MG63 (cell line): Measurements from ENCODE around the gene DNAH3. TPM values are rescaled to one million over a fixed set of nuclear protein-coding genes. Genes with fewer than 3 reads are reported as not detected.
A peak's percentile ranks its signal among the peaks of the same experiment; 100 is the strongest.
"Not testable (repeated sequence)": the region's sequence is repeated elsewhere in the genome, so short reads cannot be mapped to it uniquely, and the experiment has no call there.

ENCODE experiments used
- DNase-seq: peaks from one replicate; pipeline ENCODE4 v3.0.0-alpha.2; 2020
- H3K27me3 ChIP-seq: fragments of 250-450 bp; sonication (Bioruptor Pico); 2 replicates; pipeline ENCODE4 v1.5.1; 2020; ENCODE audit warnings: mild to moderate bottlenecking, moderate library complexity
- H3K36me3 ChIP-seq: fragments of 250-450 bp; sonication (Bioruptor Pico); 2 replicates; pipeline ENCODE4 v1.5.1; 2020; ENCODE audit warnings: mild to moderate bottlenecking, moderate library complexity
- H3K4me3 ChIP-seq: fragments of 250-450 bp; sonication (Bioruptor Pico); 2 replicates; pipeline ENCODE4 v1.5.1; 2020; ENCODE audit warnings: mild to moderate bottlenecking, moderate library complexity
- H3K9me3 ChIP-seq: fragments of 250-450 bp; sonication (Bioruptor Pico); 2 replicates; pipeline ENCODE4 v1.5.1; 2020; ENCODE audit warnings: mild to moderate bottlenecking, moderate library complexity
- total RNA-seq: library from RNA; depleted of rRNA; stranded (reverse); fragments of >200 nt; shearing (Covaris generic); gene quantifications from 2 replicates; pipeline ENCODE4 v1.2.3, GENCODE V29; 2014; ENCODE audit warnings: low replicate concordance

DNAH3 gene
- total RNA-seq, 1 experiment from 2014 or later = not detected

DNA sequence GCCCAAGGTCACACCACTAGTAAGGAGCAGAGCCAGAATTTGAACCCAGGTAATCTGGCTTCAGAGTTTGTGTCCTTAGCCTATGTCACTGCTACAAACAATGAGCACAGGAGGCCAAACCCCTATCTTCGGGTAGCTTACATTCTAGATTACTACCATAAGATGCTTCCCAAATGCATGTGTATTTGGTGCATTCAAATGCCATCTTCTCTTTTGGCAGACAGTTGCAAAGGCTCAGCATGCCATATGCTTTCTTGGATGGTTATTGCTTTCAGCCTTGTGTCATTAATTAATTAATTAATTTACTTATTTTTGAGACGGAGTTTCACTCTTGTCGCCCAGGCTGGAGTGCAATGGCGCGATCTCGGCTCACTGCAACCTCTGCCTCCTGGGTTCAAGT is 80.7 kb downstream of the DNAH3 start:
- no peak for DNase-seq
- Histone ChIP-seq H3K27me3 (no peaks in the 10 kb centered on the region), H3K36me3 (no peaks in the 10 kb centered on the region), H3K9me3 (no peaks in the 10 kb centered on the region; the same call in 1 of the 2 replicates), H3K4me3 (no peak overlapping the region)

DNA sequence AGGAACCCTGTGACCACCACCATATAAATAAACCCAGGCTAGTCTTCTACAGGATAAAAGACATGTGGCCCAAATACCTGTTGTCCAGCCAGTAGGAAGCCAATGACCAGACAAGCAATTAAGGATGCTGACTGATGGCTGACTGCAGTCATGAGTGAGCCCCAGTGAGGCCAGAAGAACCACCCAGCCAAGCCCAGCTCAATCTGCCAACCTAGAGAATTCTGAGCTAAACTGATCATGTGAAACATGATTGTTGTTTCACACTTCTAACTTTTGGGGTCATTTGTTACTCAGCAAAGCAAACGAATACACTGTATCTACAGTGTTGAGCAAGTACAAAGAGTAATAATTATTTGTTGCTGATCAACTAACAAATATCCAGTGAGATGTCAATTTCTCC is 86.4 kb downstream of the DNAH3 start:
- no peak overlapping the region for H3K4me3 ChIP-seq
- DNase-seq = no peak
- H3K9me3 ChIP-seq = no peaks in the 10 kb centered on the region; the same call in 1 of the 2 replicates
- no peaks in the 10 kb centered on the region for H3K27me3 ChIP-seq
- no peaks in the 10 kb centered on the region for H3K36me3 ChIP-seq

DNA sequence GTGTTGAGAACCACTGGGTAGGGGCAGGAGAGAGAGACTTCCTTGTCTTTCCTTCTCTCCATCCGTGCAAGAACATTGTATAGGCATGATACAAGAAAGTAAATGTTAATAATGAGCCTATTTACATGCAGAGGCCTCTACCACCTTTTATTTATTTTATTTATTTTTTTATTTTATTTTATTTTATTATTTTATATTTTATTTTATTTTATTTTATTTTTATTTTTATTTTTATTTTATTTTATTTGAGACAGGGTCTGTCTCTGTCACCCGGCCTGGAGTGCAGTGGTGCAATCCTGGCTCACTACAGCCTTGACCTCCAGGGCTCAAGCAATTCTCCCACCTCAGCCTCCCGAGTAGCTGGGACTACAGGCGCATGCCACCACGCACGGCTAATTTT is 87.3 kb downstream of the DNAH3 start:
- H3K9me3 ChIP-seq, H3K4me3 ChIP-seq, DNase-seq, H3K27me3 ChIP-seq, H3K36me3 ChIP-seq: not testable (repeated sequence)

DNA sequence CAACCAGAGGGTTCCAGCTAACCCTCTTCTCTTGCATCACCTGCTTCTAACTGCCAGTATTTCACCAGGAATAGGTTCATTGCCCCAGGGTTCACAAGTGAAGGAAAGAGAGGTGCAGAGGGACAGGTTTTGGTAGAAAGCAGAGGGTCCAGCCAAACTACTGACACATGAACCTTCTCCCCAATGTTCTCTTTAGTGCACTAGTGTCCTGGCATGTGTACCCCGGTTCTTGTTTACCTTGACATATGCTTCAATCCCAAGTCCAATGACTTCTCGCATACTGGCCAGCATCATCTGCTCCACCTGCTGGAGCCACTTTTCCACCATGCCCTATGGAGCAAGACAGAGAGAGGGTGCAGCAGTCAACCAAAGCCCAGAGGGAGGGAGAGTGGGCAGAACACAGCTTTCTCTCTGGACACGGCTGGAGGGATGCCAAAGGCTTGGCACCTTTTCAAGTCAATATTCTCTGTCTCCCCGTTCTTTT is 90.6 kb downstream of the DNAH3 start:
- H3K36me3 ChIP-seq = no peaks in the 10 kb centered on the region
- H3K4me3 ChIP-seq = no peak overlapping the region
- DNase-seq = no peak
- no peaks in the 10 kb centered on the region for H3K9me3 ChIP-seq
- peaks cover 15% of the 10 kb centered on the region for H3K27me3 ChIP-seq

DNA sequence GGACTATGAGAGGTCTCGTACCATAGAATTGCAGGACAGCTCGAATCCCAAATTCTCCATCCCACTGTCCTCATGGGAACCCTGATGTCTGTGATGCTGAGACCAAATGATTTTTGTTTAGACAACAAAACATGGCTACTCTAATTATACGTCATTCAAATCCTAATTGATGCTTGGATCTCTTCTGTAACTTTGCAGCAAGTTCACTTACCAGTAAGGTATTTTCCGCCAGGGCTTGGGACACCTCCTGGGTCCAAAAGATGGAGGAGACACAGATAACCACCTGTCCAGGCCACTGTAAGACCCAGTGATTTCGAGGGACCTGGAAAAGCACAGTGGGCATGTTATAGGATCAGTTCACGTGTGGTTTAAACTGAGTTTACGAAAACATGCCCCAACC is 92.8 kb downstream of the DNAH3 start:
- no peaks in the 10 kb centered on the region for H3K36me3 ChIP-seq
- DNase-seq = no peak
- no peak overlapping the region for H3K4me3 ChIP-seq
- H3K9me3 ChIP-seq = no peaks in the 10 kb centered on the region
- peaks cover 21% of the 10 kb centered on the region for H3K27me3 ChIP-seq

DNA sequence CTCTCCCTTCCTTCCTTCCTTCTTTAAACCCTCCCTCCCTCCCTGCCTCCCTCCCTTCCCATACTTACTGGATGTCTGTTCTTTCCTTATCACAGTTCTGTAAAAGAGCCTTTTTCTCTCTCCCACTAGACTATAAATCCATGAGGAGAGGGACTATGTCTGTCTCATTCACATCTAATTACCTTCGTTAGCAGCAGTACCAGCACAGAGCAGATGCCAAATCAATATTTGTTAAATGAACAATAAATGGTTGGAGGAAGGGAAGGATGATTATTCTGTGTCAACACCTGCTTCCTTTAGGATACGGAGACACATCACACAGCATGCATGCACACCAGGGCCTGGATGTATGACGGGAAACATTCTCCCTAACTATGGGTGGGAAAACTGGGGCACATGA is 94.2 kb downstream of the DNAH3 start:
- H3K9me3 ChIP-seq = no peaks in the 10 kb centered on the region
- DNase-seq = no peak
- H3K4me3 ChIP-seq = no peak overlapping the region
- H3K27me3 ChIP-seq = peaks cover 21% of the 10 kb centered on the region
- no peaks in the 10 kb centered on the region for H3K36me3 ChIP-seq

DNA sequence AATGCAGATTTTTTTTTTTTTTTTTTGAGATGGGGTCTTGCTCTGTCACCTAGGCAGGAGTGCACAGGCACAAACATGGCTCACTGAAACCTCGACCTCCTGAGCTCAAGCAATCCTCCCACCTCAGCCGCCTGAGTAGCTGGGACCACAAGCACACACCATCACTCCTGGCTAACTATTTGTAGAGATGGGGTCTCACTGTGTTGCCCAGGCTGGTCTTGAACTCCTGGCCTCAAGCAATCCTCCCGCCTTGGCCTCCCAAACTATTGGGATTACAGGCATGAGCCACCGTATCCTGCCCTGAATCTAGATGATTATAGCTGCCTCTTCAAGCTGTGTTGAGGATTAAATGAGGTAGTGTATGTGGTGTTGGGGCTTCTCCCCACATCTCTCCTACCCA is 94.9 kb downstream of the DNAH3 start:
- not testable (repeated sequence) for H3K4me3 ChIP-seq, H3K36me3 ChIP-seq, DNase-seq, H3K9me3 ChIP-seq
- peaks cover 21% of the 10 kb centered on the region for H3K27me3 ChIP-seq

DNA sequence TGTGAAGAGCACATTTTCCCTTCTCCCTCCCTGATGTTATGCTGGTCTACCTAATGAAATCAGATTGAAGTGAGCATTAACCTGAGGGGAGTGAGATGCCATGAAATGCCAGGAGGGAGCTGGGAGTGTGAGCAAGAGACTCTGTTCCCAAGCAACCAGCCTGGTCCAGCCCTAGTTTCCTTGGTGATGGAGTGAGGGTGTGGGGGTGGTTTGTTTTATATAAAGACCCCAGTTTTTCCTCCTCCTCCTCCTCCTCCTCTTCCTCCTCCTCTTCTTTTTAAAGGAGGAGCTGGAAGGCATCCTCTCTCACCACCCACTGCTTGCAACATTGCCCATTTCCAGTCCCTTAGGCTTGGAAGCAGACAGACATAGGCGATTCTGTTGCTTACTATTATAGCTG is 97.1 kb downstream of the DNAH3 start:
- no peaks in the 10 kb centered on the region for H3K36me3 ChIP-seq
- no peak overlapping the region for H3K4me3 ChIP-seq
- peaks cover 21% of the 10 kb centered on the region for H3K27me3 ChIP-seq
- DNase-seq = no peak
- H3K9me3 ChIP-seq = no peaks in the 10 kb centered on the region; the same call in 1 of the 2 replicates

DNA sequence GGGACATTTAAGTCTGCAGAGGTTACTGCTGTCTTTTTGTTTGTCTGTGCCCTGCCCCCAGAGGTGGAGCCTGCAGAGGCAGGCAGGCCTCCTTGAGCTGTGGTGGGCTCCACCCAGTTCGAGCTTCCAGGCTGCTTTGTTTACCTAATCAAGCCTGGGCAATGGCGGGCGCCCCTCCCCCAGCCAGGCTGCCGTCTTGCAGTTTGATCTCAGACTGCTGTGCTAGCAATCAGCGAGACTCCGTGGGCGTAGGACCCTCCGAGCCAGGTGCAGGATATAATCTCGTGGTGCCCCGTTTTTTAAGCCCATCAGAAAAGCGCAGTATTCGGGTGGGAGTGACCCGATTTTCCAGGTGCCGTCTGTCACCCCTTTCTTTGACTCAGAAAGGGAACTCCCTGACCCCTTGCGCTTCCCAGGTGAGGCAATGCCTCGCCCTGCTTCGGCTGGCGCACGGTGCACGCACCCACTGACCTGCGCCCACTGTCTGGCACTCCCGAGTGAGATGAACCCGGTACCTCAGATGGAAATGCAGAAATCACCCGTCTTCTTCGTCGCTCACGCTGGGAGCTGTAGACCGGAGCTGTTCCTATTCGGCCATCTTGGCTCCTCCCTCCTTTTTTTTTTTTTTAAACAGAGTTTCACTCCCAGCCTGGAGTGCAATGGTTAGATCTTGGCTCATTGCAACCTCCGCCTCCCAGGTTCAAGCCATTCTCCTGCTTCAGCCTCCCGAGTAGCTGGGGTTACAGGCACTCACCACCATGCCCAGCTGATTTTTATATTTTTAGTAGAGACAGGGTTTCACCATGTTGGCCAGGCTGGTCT is 102.3 kb downstream of the DNAH3 start:
- not testable (repeated sequence) for DNase-seq, H3K4me3 ChIP-seq, H3K9me3 ChIP-seq, H3K27me3 ChIP-seq, H3K36me3 ChIP-seq

DNA sequence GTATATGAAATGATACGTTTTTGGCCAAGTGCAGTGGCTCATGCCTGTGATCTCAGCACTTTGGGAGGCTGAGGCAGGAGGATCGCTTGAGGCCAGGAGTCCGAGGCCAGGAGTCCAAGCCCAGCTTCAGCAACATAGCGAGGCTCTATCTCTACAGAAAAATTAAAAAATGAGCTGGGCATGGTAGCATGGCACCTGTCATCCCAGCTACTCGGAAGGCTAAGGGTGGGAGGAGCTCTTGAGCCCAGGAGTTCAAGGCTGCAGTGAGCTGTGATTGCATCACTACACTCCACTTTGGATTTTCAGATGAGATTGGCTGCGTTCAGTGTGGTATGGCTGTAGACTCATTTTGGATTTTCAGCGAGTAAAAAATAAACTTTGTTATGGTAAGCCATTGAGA is 112.4 kb downstream of the DNAH3 start:
- no peaks in the 10 kb centered on the region for H3K9me3 ChIP-seq
- no peak overlapping the region for H3K4me3 ChIP-seq
- H3K27me3 ChIP-seq = no peaks in the 10 kb centered on the region
- no peak for DNase-seq
- H3K36me3 ChIP-seq = no peaks in the 10 kb centered on the region

DNA sequence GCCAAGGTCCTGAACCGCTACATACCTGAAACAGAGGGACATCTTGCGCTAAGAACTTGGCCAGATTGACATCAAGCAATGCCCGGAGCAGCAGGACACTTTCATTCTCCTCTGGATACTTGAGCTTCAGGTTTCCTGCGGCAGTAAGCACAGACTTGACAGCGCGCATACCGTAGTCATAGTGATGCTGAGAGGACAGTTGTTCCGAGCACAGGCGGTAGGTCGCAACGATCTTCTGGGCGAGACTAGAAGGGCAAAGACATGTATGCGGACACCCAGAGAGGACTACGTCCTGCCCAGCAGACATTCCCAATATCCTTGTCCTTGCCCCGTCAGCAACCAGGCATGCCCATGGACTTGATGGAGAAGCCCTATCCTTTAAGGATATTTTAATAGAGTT is 112.9 kb downstream of the DNAH3 start:
- no peak overlapping the region for H3K4me3 ChIP-seq
- H3K9me3 ChIP-seq = no peaks in the 10 kb centered on the region
- no peaks in the 10 kb centered on the region for H3K27me3 ChIP-seq
- DNase-seq = no peak
- no peaks in the 10 kb centered on the region for H3K36me3 ChIP-seq

DNA sequence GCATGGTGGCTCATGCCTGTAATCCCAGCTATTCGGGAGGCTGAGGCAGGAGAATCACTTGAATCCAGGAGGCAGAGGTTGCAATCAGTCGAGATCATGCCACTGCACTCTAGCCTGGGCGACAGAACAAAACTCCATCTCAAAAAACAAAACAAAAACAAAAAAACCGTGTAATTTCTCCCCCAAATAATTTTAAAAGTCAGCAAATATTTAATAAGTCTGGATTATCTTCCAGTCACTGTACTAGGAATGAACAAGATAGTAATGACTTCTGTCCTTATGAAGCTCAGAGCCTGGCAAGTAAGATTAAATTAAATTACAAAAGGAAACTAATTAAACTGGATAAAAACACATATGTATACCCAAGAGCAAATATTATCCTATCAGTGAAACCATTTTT is 113.5 kb downstream of the DNAH3 start:
- DNase-seq = no peak
- H3K4me3 ChIP-seq = no peak overlapping the region
- no peaks in the 10 kb centered on the region for H3K27me3 ChIP-seq
- no peaks in the 10 kb centered on the region for H3K9me3 ChIP-seq
- no peaks in the 10 kb centered on the region for H3K36me3 ChIP-seq

DNA sequence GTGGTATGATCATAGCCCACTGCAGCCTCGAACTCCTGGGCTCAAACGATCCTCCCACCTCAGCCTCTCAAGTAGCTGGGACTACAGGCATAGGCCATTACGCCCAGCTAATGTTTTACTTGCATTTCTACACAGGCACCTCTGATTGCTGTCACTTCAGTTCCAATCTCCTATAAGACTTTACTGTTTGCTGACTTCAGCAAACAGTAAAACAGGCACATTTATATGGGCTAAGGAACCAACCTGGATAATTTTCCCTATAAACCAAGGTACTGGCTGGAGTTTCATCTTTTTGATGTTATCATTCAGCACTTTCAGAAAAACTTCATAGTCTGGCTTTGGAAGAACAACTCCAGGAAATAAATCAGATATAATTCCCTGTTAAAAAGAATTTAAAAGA is 114.2 kb downstream of the DNAH3 start:
- no peak for DNase-seq
- Histone ChIP-seq H3K4me3 (no peak overlapping the region), H3K9me3 (no peaks in the 10 kb centered on the region), H3K36me3 (no peaks in the 10 kb centered on the region), H3K27me3 (no peaks in the 10 kb centered on the region)

DNA sequence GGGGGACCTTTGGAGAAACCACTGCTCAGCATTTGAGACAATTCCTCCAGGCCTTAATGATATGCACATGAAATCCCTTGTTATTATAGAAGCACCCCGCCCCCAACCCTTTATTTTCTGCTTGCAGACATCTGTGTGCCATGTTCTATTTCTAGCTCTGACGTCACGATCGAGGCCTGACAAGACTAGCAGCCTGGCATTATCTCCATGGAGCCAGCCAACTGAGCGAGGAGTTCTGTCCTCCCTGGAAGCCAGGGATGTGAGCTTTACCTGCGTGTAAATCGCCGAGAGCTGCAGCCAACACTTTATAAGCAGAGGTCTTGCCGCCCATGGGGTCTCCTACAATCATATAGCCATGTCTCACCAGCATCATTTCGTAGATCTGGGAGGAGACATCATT is 116.9 kb downstream of the DNAH3 start:
- no peaks in the 10 kb centered on the region for H3K27me3 ChIP-seq
- H3K36me3 ChIP-seq = no peaks in the 10 kb centered on the region
- peak; percentile 2 for DNase-seq
- no peaks in the 10 kb centered on the region for H3K9me3 ChIP-seq
- H3K4me3 ChIP-seq = no peak overlapping the region

DNA sequence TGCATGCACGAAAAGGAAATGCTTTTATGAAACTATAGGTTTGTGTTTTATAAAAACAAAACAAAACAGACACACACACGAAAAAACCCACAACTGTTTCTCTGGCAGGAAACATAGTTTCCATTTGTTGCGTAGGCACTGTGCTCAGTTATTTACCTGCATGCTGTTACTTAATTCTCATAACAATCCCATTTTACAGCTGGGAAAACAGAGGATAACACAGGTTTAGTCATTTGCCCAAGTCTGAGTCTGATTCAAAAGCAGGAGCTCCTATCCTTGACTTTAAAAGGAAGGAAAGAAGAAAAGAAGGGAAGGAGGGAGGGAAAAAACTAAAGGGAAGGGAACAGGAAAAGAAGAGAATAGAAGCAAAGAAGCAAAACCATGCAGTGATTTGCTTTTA is 117.4 kb downstream of the DNAH3 start:
- H3K4me3 ChIP-seq = no peak overlapping the region
- no peaks in the 10 kb centered on the region for H3K27me3 ChIP-seq
- DNase-seq = no peak
- no peaks in the 10 kb centered on the region for H3K36me3 ChIP-seq
- H3K9me3 ChIP-seq = no peaks in the 10 kb centered on the region

DNA sequence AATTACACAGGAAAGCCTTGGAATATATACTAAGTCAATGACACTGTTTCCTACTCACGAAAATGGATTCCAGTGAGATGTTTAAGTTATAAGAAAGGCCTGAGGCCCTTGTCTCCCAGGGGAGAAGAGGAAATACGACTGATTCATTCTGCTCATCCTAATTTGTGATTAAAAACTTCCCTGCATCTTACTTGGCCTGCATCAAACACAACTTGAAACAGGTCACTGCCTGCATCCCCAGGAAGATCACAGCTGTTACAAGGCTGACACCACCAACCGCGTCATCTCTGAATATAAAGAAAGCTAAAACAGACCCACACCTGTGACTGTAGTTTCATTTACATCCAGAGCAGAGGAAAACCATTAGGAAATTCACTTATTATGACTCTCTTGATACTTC is 121.9 kb downstream of the DNAH3 start:
- no peaks in the 10 kb centered on the region for H3K36me3 ChIP-seq
- DNase-seq = no peak
- no peaks in the 10 kb centered on the region for H3K9me3 ChIP-seq
- H3K4me3 ChIP-seq = no peak overlapping the region
- H3K27me3 ChIP-seq = no peaks in the 10 kb centered on the region

DNA sequence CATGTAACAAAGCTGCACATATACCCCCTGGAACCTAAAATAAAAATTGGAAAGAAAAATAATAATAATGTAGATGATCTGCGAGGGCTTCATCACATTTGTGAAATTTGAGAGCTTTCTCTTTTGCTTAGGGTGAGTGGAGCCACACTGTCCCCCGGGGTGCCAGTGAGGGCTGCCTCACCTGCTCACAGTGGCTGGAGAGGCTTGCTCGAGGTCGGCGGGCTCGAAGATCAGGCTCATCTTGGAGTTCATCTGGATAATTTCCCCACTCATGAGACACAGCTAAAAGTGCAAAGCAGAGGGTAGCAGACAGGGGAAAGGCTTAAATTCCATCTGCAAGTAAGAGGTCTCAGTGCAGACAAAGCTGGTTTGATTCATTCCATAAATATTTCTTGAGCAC is 123.8 kb downstream of the DNAH3 start:
- H3K9me3 ChIP-seq = no peaks in the 10 kb centered on the region

DNA sequence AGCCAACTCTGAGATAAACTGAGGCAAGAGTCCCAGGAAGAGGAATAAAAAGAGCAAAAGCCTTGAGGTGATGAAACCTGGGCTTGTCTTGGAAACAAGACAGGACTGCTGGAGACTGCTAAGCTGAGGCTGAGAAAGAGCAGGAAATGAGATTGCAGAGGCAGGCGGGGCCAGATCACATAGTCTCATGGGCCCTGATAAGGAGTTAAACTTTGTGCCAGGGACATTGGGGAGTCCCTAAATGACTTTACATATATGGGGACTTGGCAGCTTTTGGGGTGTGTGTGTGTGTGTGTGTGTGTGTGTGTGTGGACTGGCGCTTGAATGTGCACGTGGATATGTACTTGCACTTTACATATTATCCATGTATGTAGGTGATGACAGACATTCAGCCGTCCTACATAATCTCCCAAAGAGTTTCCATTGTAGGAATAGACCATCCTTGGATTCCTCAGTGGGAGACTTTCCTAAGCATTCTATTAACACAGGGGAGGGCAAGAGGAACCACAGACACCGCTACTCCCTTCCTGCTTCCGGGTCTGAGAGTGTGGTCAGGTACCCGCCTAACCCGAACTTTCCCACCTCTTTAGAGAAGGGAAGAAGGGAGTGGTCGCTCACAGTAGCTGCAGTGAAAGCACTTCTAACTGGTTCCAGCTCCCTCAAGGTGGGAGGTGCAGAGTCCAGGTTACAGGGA is 127.0 kb downstream of the DNAH3 start:
- no peaks in the 10 kb centered on the region for H3K27me3 ChIP-seq
- H3K36me3 ChIP-seq = no peaks in the 10 kb centered on the region
- H3K4me3 ChIP-seq = no peak overlapping the region
- no peaks in the 10 kb centered on the region for H3K9me3 ChIP-seq
- no peak for DNase-seq

More for the DNA sequence above, 123.8 kb downstream of the DNAH3 start:
- H3K36me3 ChIP-seq = no peaks in the 10 kb centered on the region
- no peak for DNase-seq
- no peaks in the 10 kb centered on the region for H3K27me3 ChIP-seq
- no peak overlapping the region for H3K4me3 ChIP-seq
